A549 (cell line): ENCODE results near the gene SLC8A1.

ENCODE experiments used
- CEBPB ChIP-seq, 2 experiments: fragments of >200 bp in 1 of 2; sonication (Bioruptor Twin) in 1 of 2; formaldehyde crosslinking in 1 of 2; IDR thresholded peaks; 2 replicates each; pipeline ENCODE4 v1.6.1; 2012 to 2016
- CHD4 ChIP-seq: fragments of 200-600 bp; sonication (generic); IDR thresholded peaks from 2 replicates; pipeline ENCODE4 v1.6.1; 2016; ENCODE audit warnings: antibody characterized with exemption, mild to moderate bottlenecking, borderline replicate concordance
- ESRRA ChIP-seq: fragments of 150-350 bp; IDR thresholded peaks from 2 replicates; pipeline ENCODE4 v1.6.1; 2014; ENCODE audit warnings: mild to moderate bottlenecking, low read length, borderline replicate concordance
- RAD21 ChIP-seq, 2 experiments: fragments of >200 bp in 1 of 2; sonication (Bioruptor Twin) in 1 of 2; formaldehyde crosslinking in 1 of 2; IDR thresholded peaks in 1 of 2; conservative IDR thresholded peaks in 1 of 2; 2 replicates in 1 of 2; 3 replicates in 1 of 2; pipeline ENCODE4 v1.6.1; 2012 to 2018; ENCODE audit warnings: inconsistent platforms in 1 of 2
- TF ChIP-seq, protein P1 (sequence below): fragments of >200 bp; sonication (Bioruptor Twin); formaldehyde crosslinking; IDR thresholded peaks from 3 replicates; pipeline ENCODE4 v1.5.1; 2016

DNA sequence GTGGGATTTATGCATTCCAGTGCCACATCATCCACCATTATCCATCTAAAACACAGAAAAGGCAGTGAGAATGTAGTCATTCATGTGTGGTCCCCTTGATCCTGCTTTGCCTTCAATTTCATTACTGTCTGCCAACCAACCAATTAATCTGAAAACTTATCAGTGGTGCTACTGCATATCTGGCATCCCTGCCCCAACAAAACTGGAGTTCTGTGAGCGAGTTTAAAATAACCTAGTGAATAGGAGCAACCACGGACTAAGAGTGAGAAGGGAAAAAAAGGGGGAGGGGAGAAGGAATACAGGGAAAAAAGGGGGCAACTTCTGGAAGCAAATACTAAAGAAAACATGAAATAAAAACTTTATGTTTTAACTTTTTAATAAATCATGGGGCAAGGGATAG, 42.2 kb downstream of the SLC8A1 start:
- no peak for TF ChIP-seq ESRRA
- no peak for TF ChIP-seq CHD4
- TF ChIP-seq, protein P1, sequence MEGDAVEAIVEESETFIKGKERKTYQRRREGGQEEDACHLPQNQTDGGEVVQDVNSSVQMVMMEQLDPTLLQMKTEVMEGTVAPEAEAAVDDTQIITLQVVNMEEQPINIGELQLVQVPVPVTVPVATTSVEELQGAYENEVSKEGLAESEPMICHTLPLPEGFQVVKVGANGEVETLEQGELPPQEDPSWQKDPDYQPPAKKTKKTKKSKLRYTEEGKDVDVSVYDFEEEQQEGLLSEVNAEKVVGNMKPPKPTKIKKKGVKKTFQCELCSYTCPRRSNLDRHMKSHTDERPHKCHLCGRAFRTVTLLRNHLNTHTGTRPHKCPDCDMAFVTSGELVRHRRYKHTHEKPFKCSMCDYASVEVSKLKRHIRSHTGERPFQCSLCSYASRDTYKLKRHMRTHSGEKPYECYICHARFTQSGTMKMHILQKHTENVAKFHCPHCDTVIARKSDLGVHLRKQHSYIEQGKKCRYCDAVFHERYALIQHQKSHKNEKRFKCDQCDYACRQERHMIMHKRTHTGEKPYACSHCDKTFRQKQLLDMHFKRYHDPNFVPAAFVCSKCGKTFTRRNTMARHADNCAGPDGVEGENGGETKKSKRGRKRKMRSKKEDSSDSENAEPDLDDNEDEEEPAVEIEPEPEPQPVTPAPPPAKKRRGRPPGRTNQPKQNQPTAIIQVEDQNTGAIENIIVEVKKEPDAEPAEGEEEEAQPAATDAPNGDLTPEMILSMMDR, result no peak
- TF ChIP-seq CEBPB (IDR thresholded peaks at IDR 0.05), result no peak
- TF ChIP-seq RAD21 (conservative IDR thresholded peaks at IDR 0.05 in 1 of 2, IDR thresholded peaks at IDR 0.05 in 1 of 2), result no peak
